HG03175 (cell line): ENCODE measurements around the gene BICD1.
"Not testable (repeated sequence)": the region's sequence is repeated elsewhere in the genome, so short reads cannot be mapped to it uniquely, and the experiment has no call there.

Experiments used
- ATAC-seq: cut with Tn5 transposase; IDR thresholded peaks from one replicate; pipeline ENCODE4 v1.9.1; 2021; ENCODE audit warnings: mild to moderate bottlenecking, moderate library complexity; ENCODE audit not compliant: unreplicated experiment

BICD1 gene

GRCh38 chr12:32272465-32272864 lies 165.8 kb downstream of the BICD1 start:
- peak; percentile 39 for ATAC-seq

- peak; percentile 67 for ATAC-seq
These were observed 166.4 kb downstream of the BICD1 start for GRCh38 chr12:32273063-32273522.

- ATAC-seq = peak; percentile 82
These were observed 167.1 kb downstream of the BICD1 start for GRCh38 chr12:32273712-32274111.

- no peak for ATAC-seq
These were observed 168.0 kb downstream of the BICD1 start for GRCh38 chr12:32274665-32275064.

GRCh38 chr12:32275520-32275919 lies 168.9 kb downstream of the BICD1 start:
- ATAC-seq = not testable (repeated sequence)

- ATAC-seq = no peak
These were observed 171.1 kb downstream of the BICD1 start for GRCh38 chr12:32277774-32278173.

GRCh38 chr12:32281098-32281497 lies 174.5 kb downstream of the BICD1 start:
- no peak for ATAC-seq

- no peak for ATAC-seq
These were observed 177.9 kb downstream of the BICD1 start for GRCh38 chr12:32284561-32284960.

- no peak for ATAC-seq
These were observed 178.4 kb downstream of the BICD1 start for GRCh38 chr12:32285021-32285420.

GRCh38 chr12:32285489-32285888 lies 178.8 kb downstream of the BICD1 start:
- no peak for ATAC-seq

GRCh38 chr12:32290411-32290810 lies 183.8 kb downstream of the BICD1 start:
- no peak for ATAC-seq

- no peak for ATAC-seq
These were observed 185.5 kb downstream of the BICD1 start for GRCh38 chr12:32292151-32292550.

- no peak for ATAC-seq
These were observed 187.3 kb downstream of the BICD1 start for GRCh38 chr12:32293808-32294419.

GRCh38 chr12:32296567-32296966 lies 189.9 kb downstream of the BICD1 start:
- ATAC-seq = no peak

- no peak for ATAC-seq
These were observed 192.3 kb downstream of the BICD1 start for GRCh38 chr12:32298917-32299316.

GRCh38 chr12:32301216-32301615 lies 194.6 kb downstream of the BICD1 start:
- no peak for ATAC-seq

- ATAC-seq = peak; percentile 99
These were observed 195.8 kb downstream of the BICD1 start for GRCh38 chr12:32302218-32303173.

- no peak for ATAC-seq
These were observed 196.5 kb downstream of the BICD1 start for GRCh38 chr12:32303174-32303549.

GRCh38 chr12:32305163-32305562 lies 198.5 kb downstream of the BICD1 start:
- no peak for ATAC-seq

GRCh38 chr12:32307326-32307725 lies 200.7 kb downstream of the BICD1 start:
- no peak for ATAC-seq

GRCh38 chr12:32309811-32310736 lies 203.4 kb downstream of the BICD1 start:
- ATAC-seq = no peak
